Right lung (tissue), 5 donors: ENCODE results near the gene TINAGL1. TPM values are rescaled to one million over a fixed set of nuclear protein-coding genes. Genes with fewer than 3 reads are reported as not detected.
"Not testable (repeated sequence)": the region's sequence is repeated elsewhere in the genome, so short reads cannot be mapped to it uniquely, and the experiment has no call there.

ENCODE experiments used
- DNase-seq, 2 donors: peaks; one replicate each; pipeline ENCODE4 v3.0.0-alpha.2; 2013
- polyA plus RNA-seq, 5 donors: library from polyadenylated mRNA; unstranded; fragments of 120-200 nt; gene quantifications; one replicate each; pipeline versions ENCODE4 v1.2.1 to v1.2.3, GENCODE V29; 2013; ENCODE audit warnings: inconsistent platforms in 1 of 5, low replicate concordance in 1 of 5; ENCODE audit not compliant: insufficient read length in 5 of 5, insufficient read depth in 1 of 5

The TINAGL1 gene
- polyA plus RNA-seq, 5 donors: 32.2 to 51.7 (median 50.7) TPM

- no peak for DNase-seq
Measured at GRCh38 chr1:31581821-31582810, 5.8 kb downstream of the TINAGL1 start.

GRCh38 chr1:31583082-31583994 lies 7.0 kb downstream of the TINAGL1 start:
- no peak for DNase-seq

- DNase-seq: peak; percentile 79 to 83
Measured at GRCh38 chr1:31583995-31584868, 7.9 kb downstream of the TINAGL1 start.

GRCh38 chr1:31584869-31585735 lies 8.8 kb downstream of the TINAGL1 start:
- DNase-seq: no peak

DNA sequence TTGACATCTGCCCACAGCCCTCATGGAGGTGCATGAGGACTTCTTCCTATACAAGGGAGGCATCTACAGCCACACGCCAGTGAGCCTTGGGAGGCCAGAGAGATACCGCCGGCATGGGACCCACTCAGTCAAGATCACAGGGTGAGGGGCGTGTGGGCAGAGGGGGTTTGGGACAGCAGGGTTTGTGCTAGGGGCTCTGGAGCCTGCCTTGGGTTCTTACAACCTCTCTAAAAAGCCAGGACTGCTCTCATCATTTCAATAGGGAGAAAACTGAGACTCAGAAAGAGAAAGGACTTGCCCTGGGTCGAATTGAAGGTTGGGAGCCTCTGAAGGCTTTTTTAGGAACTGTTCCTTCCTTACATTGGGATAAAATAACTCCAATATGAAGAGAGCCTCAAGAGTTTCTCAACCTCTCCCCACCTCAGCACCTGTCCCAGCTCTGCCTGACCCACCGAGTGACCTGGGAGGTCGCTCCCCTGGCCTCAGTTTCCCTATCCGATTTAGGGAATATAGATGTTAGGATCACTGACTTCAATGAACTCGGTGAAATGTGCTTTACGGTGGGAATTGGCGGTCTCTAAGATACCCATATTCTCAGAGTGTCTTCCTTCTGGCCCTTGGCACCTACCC lies 9.5 kb downstream of the TINAGL1 start:
- DNase-seq: no peak

GRCh38 chr1:31586376-31587327 lies 10.3 kb downstream of the TINAGL1 start:
- no peak for DNase-seq

DNA sequence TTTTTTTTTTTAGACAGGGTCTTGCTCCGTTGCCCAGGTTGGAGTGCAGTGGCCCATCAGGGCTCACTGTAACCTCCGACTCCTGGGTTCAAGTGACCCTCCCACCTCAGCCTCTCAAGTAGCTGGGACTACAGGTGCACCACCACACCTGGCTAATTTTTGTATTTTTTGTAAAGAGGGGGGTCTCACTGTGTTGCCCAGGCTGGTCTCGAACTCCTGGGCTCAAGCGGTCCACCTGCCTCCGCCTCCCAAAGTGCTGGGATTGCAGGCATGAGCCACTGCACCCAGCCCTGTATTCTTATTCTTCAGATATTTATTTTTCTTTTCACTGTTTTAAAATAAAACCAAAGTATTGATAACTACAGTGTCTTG lies 11.0 kb downstream of the TINAGL1 start:
- DNase-seq: not testable (repeated sequence)

DNA sequence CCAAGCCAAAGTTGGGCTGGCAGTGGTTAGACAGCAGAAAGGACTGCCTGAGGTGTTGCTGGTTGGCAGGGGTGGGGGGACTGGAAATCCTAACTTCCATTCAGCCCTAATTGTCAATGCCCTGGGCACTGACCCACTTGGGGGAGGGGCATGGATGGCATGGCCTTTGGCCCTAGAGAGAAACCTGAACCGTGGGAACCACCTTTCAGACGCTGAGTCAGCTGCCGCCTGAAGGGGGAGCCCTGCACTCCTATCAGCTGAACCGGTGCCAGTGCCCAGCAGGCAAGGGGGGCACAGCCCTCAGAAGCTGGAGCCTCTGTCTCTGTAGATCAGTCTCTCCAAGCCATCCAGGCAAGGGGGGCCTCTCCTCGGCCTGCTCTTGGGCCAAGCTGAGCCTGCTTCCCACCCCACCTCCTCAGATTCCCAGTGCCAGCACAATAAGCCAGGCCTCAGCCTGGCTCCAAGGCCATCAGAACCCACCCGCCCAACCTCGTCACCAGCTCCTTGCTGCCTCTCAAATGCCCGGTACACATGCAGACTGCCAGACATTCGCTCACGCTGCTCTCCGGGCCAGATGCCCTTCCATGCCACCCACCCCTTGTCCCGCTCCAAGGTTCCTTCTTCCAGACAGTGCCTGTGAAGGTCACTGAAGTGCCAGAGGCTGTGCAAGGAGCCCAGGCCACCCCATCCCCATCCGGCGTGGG lies 11.6 kb downstream of the TINAGL1 start:
- DNase-seq: peak in 1 of 2 donors; percentile 56

GRCh38 chr1:31588751-31589515 lies 12.6 kb downstream of the TINAGL1 start:
- DNase-seq: no peak

- no peak for DNase-seq
Measured at GRCh38 chr1:31591425-31592093, 15.2 kb downstream of the TINAGL1 start.

DNA sequence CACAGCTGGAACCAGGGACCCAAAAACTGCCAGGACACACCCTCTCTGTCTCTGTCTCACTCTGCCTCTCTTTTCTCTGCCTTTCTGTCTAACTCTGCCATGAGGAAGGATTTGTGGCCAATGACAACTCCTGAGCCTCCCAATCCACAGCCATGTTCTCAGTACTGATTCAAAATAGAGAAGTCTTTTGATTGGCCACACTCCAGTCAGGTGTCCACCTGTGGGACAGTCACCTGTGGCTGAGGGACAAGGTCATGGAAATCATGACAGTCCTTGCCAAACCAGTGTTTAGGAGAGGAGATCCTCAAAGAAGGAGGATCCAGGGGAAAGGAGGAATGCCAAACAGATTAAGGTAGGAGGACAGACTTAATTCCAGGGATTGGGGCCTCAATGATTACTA lies 15.8 kb downstream of the TINAGL1 start:
- no peak for DNase-seq

DNA sequence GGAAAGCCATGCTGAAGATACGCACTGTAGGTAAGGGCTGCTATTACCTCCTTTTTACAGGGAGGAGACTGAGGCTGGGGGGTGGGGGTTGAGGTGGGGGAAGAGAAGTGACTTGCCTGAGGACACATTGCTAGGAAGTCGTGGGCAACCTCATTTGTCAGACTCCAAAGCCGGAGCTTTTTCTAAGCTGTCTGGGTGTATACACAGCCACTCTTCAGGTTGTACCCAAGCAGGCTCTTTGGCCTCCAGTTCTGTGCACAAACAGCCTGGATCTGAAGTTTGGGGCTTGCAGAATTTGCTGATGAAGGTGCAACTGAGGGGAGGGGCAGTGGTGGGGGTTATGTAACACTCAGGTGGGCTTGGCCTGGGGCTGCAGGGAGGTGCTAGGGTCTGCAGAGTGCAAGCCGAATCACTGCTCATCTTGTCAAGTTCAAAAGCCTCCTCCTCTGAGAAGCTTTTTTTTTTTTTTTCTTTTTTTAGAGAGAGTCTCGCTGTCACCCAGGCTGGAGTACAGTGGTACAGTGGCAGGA lies 16.9 kb downstream of the TINAGL1 start:
- no peak for DNase-seq

DNA sequence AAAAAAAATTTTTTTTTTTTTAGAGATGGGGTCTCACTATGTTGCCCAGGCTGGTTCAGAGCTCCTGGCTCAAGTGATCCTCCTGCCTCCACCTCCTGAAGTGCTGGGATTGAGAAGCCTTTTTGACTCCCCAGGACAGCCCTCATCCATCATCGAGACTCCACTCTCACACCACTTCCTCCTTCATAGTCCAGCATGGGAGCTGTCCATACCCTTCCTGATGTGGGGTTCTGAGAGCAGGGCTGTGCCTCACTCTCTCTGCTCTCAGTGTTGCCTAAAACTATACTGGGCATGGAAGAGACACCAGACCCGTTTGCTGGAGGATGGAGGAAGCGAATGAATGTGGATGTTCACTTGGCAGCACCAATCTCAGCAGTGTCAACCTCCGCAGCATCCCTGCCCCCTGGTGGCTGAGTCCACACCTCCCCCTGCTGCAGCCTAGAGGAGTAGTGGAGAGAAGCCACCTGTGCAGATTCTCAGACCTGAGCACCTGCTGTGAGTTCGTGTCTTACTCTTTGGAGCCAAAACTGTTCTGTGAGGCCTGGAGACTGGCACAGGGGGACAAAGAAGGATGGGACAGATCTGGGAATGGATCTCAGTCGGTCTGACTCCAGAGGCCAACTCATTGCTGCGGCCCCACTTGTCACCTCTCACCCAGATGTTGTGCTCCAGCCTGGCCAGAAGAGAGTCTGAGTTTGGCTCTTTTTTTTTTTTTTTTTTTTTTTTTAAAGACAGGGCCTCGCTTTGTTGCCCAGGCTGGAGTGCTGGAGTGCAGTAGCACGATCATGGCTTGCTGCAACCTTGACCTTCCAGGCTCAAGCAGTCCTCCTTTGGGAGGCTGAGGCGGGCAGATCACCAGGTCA lies 17.7 kb downstream of the TINAGL1 start:
- no peak for DNase-seq

- no peak for DNase-seq
Measured at GRCh38 chr1:31595836-31596736, 19.8 kb downstream of the TINAGL1 start.
